C4-2B (cell line): ENCODE measurements around the gene MCFD2.

ENCODE experiments used
- CTCF ChIP-seq: fragments of 450-650 bp; conservative IDR thresholded peaks from 2 replicates; pipeline ENCODE4 v1.5.1; 2017; ENCODE audit warnings: mild to moderate bottlenecking
- ZFX ChIP-seq: fragments of 450-650 bp; IDR thresholded peaks from 2 replicates; pipeline ENCODE4 v1.6.1; 2017

- TF ChIP-seq CTCF, result no peak
- no peak for TF ChIP-seq ZFX
Measured at GRCh38 chr2:46917628-46918027, 2.0 kb upstream of the MCFD2 start.
